K562 (cell line): ENCODE results near the gene GCN1. TPM values are rescaled to one million over a fixed set of nuclear protein-coding genes. Genes with fewer than 3 reads are reported as not detected.
A peak's percentile ranks its signal among the peaks of the same experiment; 100 is the strongest.

Experiments used
- CBFA2T3 ChIP-seq: fragments of 450-650 bp; IDR thresholded peaks from 2 replicates; pipeline ENCODE4 v1.6.1; 2017
- CBX5 ChIP-seq: IDR thresholded peaks from 2 replicates; pipeline ENCODE4 v1.6.1; 2014; ENCODE audit warnings: low read depth, borderline replicate concordance
- EP300 ChIP-seq: IDR thresholded peaks from 2 replicates; pipeline ENCODE4 v1.6.1; 2012; ENCODE audit warnings: low read length, improper control_type of control experiment
- HDAC1 ChIP-seq, 2 experiments: fragments of 450-650 bp; IDR thresholded peaks; 2 replicates each; pipeline ENCODE4 v1.6.1; 2016 to 2017; ENCODE audit warnings: inconsistent platforms in 1 of 2, mild to moderate bottlenecking in 1 of 2, moderate library complexity in 1 of 2
- IRF1 ChIP-seq: sonication (generic); formaldehyde crosslinking; IDR thresholded peaks from 2 replicates; pipeline ENCODE4 v1.8.0; 2022; ENCODE audit warnings: missing genetic modification reagents, mild to moderate bottlenecking, borderline replicate concordance
- JUN ChIP-seq, 2 experiments: sonication (generic) in 1 of 2; formaldehyde crosslinking in 1 of 2; IDR thresholded peaks; 2 replicates each; pipeline versions ENCODE4 v1.6.1 to v1.8.0; 2012 to 2022; ENCODE audit warnings: borderline replicate concordance in 2 of 2, mild to moderate bottlenecking in 2 of 2, improper control_type of control experiment in 1 of 2, low read depth in 1 of 2, low read length in 1 of 2, missing genetic modification reagents in 1 of 2
- KDM1A ChIP-seq, 2 experiments: fragments of 450-650 bp; IDR thresholded peaks; 2 replicates each; pipeline ENCODE4 v1.6.1; 2016; ENCODE audit warnings: mild to moderate bottlenecking in 2 of 2
- MBD2 ChIP-seq: sonication (generic); IDR thresholded peaks from 2 replicates; pipeline ENCODE4 v1.6.1; 2016; ENCODE audit warnings: low read depth, borderline replicate concordance
- MECOM ChIP-seq: fragments of 250-450 bp; sonication (Bioruptor Pico); IDR thresholded peaks from 2 replicates; pipeline ENCODE4 v1.8.0; 2022; ENCODE audit warnings: inconsistent platforms
- MLX ChIP-seq, 2 experiments: fragments of 450-650 bp in 1 of 2; sonication (generic) in 1 of 2; formaldehyde crosslinking; conservative IDR thresholded peaks; 2 replicates each; pipeline versions ENCODE4 v1.4.0 to v1.8.1; 2020 to 2022; ENCODE audit warnings: mild to moderate bottlenecking in 1 of 2, missing genetic modification reagents in 1 of 2
- NFE2L1 ChIP-seq: fragments of 450-650 bp; IDR thresholded peaks from 2 replicates; pipeline ENCODE4 v1.6.1; 2016; ENCODE audit warnings: missing genetic modification characterization, low read depth, mild to moderate bottlenecking, missing compliant biosample characterization, moderate library complexity, borderline replicate concordance
- NUFIP1 ChIP-seq: fragments of 450-650 bp; IDR thresholded peaks from 2 replicates; pipeline ENCODE4 v1.6.1; 2018; ENCODE audit not compliant: partially characterized antibody
- ZFX ChIP-seq: sonication (generic); formaldehyde crosslinking; IDR thresholded peaks from 2 replicates; pipeline ENCODE4 v1.8.0; 2022; ENCODE audit warnings: mild to moderate bottlenecking, missing genetic modification reagents, moderate library complexity
- ZNF224 ChIP-seq: sonication (generic); formaldehyde crosslinking; IDR thresholded peaks from 2 replicates; pipeline ENCODE4 v1.8.0; 2022; ENCODE audit warnings: mild to moderate bottlenecking, missing genetic modification reagents
- ZNF318 ChIP-seq, 2 experiments: fragments of 450-650 bp; IDR thresholded peaks; 2 replicates each; pipeline ENCODE4 v1.6.1; 2016; ENCODE audit warnings: mild to moderate bottlenecking in 2 of 2, borderline replicate concordance in 1 of 2, low read depth in 1 of 2, moderate library complexity in 1 of 2
- ZNF511 ChIP-seq: sonication (generic); formaldehyde crosslinking; IDR thresholded peaks from 2 replicates; pipeline ENCODE4 v1.8.0; 2022; ENCODE audit warnings: mild to moderate bottlenecking, missing genetic modification reagents
- ZNF76 ChIP-seq: fragments of 250-450 bp; sonication (Bioruptor Pico); IDR thresholded peaks from 2 replicates; pipeline ENCODE4 v1.4.0; 2020; ENCODE audit warnings: mild to moderate bottlenecking, moderate library complexity, borderline replicate concordance
- polyA plus RNA-seq, 8 experiments: library from polyadenylated mRNA; depleted of rRNA in 4 of 8; stranded (reverse) in 5 of 8; unstranded in 3 of 8; fragments of >200 nt; fragmentation: Nextera tagmentation in 2 of 8; fragmentation: Illumina TruSeq in 1 of 8; extraction: Ambion mirVana in 2 of 8; extraction: Trizol in 1 of 8; gene quantifications; 2 replicates each; pipeline versions ENCODE4 v1.2.1 to v1.2.3, GENCODE V29; 2011 to 2014; ENCODE audit warnings: inconsistent platforms in 1 of 8, missing spikeins in 1 of 8
- total RNA-seq, 7 experiments: library from RNA; depleted of rRNA in 6 of 7; stranded (reverse); fragments of >200 nt in 6 of 7; fragmentation: Illumina TruSeq in 2 of 7; extraction: Trizol in 2 of 7; gene quantifications; 2 replicates each; pipeline versions ENCODE4 v1.2.1 to v1.2.3, GENCODE V29; 2011 to 2021; ENCODE audit warnings: low replicate concordance in 1 of 7

Gene GCN1
- total and polyA plus RNA-seq, 9 of the 15 experiments (the other 6 are each of a cell fraction or from before 2014, with no cell fraction given), result 11.9 to 190 (median 51.7) TPM

- TF ChIP-seq ZNF76 (no peak), IRF1 (CRISPR knock-in tag) (no peak), NFE2L1 (tag) (no peak), MLX (CRISPR knock-in tag; conservative IDR thresholded peaks at IDR 0.05) (no peak), MBD2 (no peak), MECOM (CRISPR knock-in tag) (peak; percentile 91), NUFIP1 (no peak), ZFX (CRISPR knock-in tag) (peak; percentile 28; the same call in 1 of the 2 replicates), ZNF224 (no peak), CBFA2T3 (peak; percentile 75), ZNF318 (IDR thresholded peaks at IDR 0.05; ENCODE audit: borderline replicate concordance in 1 of 2, low read depth in 1 of 2) (peak in 1 of 2 experiments; percentile 70; a peak in 1 of 4 replicates), JUN (IDR thresholded peaks at IDR 0.05; ENCODE audit: borderline replicate concordance, low read depth, low read length) (peak; percentile 71; the same call in 1 of the 2 replicates), JUN (CRISPR knock-in tag; IDR thresholded peaks at IDR 0.05; ENCODE audit: borderline replicate concordance) (no peak), CBX5 (no peak), ZNF511 (CRISPR knock-in tag) (0 out of 2 replicates have a peak, but pooled peaks have one; percentile 13), HDAC1 (IDR thresholded peaks at IDR 0.05) (peak in 1 of 2 experiments; percentile 51; a peak in 1 of 4 replicates), KDM1A (IDR thresholded peaks at IDR 0.05) (peak; percentile 33 to 63; a peak in 3 of 4 replicates), EP300 (peak; percentile 50; the same call in 1 of the 2 replicates)
Measured at GRCh38 chr12:120234643-120235368, 40.3 kb upstream of the GCN1 start (continued).
